SK-N-SH (cell line): Measurements from ENCODE around the gene HDAC7. TPM values are rescaled to one million over a fixed set of nuclear protein-coding genes. Genes with fewer than 3 reads are reported as not detected.

Source experiments
- CTCF ChIA-PET: fragments of 300-600, 350-600 bp; formaldehyde crosslinking; extraction: SDS; loops from one replicate; lab custom pipeline; 2021; lab: Yijun Ruan, JAX
- POLR2A ChIA-PET: fragments of 350-600 bp; sonication (Branson Sonifier 250); formaldehyde crosslinking; extraction: SDS; loops from one replicate; lab custom pipeline; 2020; ENCODE audit warnings: antibody characterized with exemption, inconsistent platforms; lab: Yijun Ruan, JAX
- DNase-seq: peaks from one replicate; pipeline ENCODE4 v3.0.0; 2012
- H2AFZ ChIP-seq: fragments of 200-600 bp; sonication (generic); 2 replicates; pipeline ENCODE4 v1.8.1; 2016; ENCODE audit warnings: antibody characterized with exemption, mild to moderate bottlenecking, low read depth
- H3F3A ChIP-seq: fragments of 200-600 bp; sonication (generic); replicated peaks from 2 replicates; pipeline ENCODE3; 2016; ENCODE audit warnings: antibody characterized with exemption, mild to moderate bottlenecking; ENCODE audit not compliant: insufficient read depth
- H3K27ac ChIP-seq, 2 experiments: fragments of 200-500 bp in 1 of 2; fragments of 200-600 bp in 1 of 2; sonication (Bioruptor generic) in 1 of 2; sonication (generic), shearing (Covaris generic) in 1 of 2; 2 replicates each; pipeline versions ENCODE4 v1.5.1 to v1.6.1; 2014 to 2016; ENCODE audit warnings: low read depth in 2 of 2, inconsistent platforms in 1 of 2, low read length in 1 of 2, mild to moderate bottlenecking in 1 of 2, mixed read lengths in 1 of 2
- H3K27me3 ChIP-seq: fragments of 200-600 bp; sonication (generic), shearing (Covaris generic); 2 replicates; pipeline ENCODE4 v1.6.1; 2016; ENCODE audit warnings: mixed run types; ENCODE audit not compliant: insufficient read depth
- H3K36me3 ChIP-seq, 2 experiments: fragments of 200-500 bp in 1 of 2; fragments of 200-600 bp in 1 of 2; sonication (Bioruptor generic) in 1 of 2; sonication (generic) in 1 of 2; replicated peaks in 1 of 2; 2 replicates each; pipeline versions ENCODE3 to v1.5.1; 2014 to 2016; ENCODE audit warnings: low read length in 1 of 2, mild to moderate bottlenecking in 1 of 2; ENCODE audit not compliant: insufficient read depth in 2 of 2, control insufficient read depth in 1 of 2
- H3K4me1 ChIP-seq, 2 experiments: fragments of 200-500 bp in 1 of 2; fragments of 200-600 bp in 1 of 2; sonication (Bioruptor generic) in 1 of 2; sonication (generic), shearing (Covaris generic) in 1 of 2; 2 replicates each; pipeline versions ENCODE4 v1.5.1 to v1.6.1; 2014 to 2016; ENCODE audit warnings: low read depth in 1 of 2, low read length in 1 of 2, mixed run types in 1 of 2; ENCODE audit not compliant: insufficient read depth in 2 of 2, control insufficient read depth in 1 of 2
- H3K4me2 ChIP-seq: fragments of 200-600 bp; sonication (generic), shearing (Covaris generic); 2 replicates; pipeline ENCODE4 v1.6.1; 2017; ENCODE audit warnings: mixed run types
- H3K4me3 ChIP-seq, 2 experiments: fragments of 200-500 bp in 1 of 2; fragments of 200-600 bp in 1 of 2; sonication (Bioruptor generic) in 1 of 2; sonication (generic), shearing (Covaris generic) in 1 of 2; 2 replicates each; pipeline versions ENCODE4 v1.5.1 to v1.8.1; 2014 to 2016; ENCODE audit warnings: low read depth in 2 of 2, inconsistent platforms in 1 of 2, low read length in 1 of 2, mild to moderate bottlenecking in 1 of 2, mixed read lengths in 1 of 2, moderate library complexity in 1 of 2
- H3K79me2 ChIP-seq: fragments of 200-600 bp; sonication (generic); 2 replicates; pipeline ENCODE4 v1.8.1; 2017; ENCODE audit warnings: mild to moderate bottlenecking; ENCODE audit not compliant: insufficient read depth
- H3K9ac ChIP-seq: fragments of 200-600 bp; sonication (generic); 2 replicates; pipeline ENCODE4 v1.6.1; 2017; ENCODE audit warnings: mixed run types
- H3K9me2 ChIP-seq: fragments of 200-600 bp; sonication (generic); 2 replicates; pipeline ENCODE4 v1.6.1; 2017; ENCODE audit warnings: mixed run types
- H3K9me3 ChIP-seq: fragments of 200-600 bp; sonication (generic); 2 replicates; pipeline ENCODE4 v1.6.1; 2017; ENCODE audit warnings: mixed run types, mild to moderate bottlenecking, moderate library complexity
- H4K20me1 ChIP-seq: fragments of 200-600 bp; sonication (generic); 2 replicates; pipeline ENCODE4 v1.6.1; 2017; ENCODE audit warnings: mild to moderate bottlenecking, mixed run types; ENCODE audit not compliant: insufficient read depth
- CHD2 ChIP-seq: fragments of 150-350 bp; IDR thresholded peaks from 2 replicates; pipeline ENCODE4 v1.6.1; 2018; ENCODE audit warnings: low read length; ENCODE audit not compliant: partially characterized antibody
- FOSL2 ChIP-seq: IDR thresholded peaks from 2 replicates; pipeline ENCODE4 v1.4.0; 2012; ENCODE audit warnings: low read depth, mild to moderate bottlenecking, moderate library complexity, borderline replicate concordance
- FOXJ3 ChIP-seq: sonication (generic); formaldehyde crosslinking; IDR thresholded peaks from 2 replicates; pipeline ENCODE4 v1.5.1; 2020; ENCODE audit warnings: mild to moderate bottlenecking, missing genetic modification reagents
- GATA2 ChIP-seq: sonication (generic); formaldehyde crosslinking; IDR thresholded peaks from 2 replicates; pipeline ENCODE4 v1.5.0; 2020; ENCODE audit warnings: mild to moderate bottlenecking, missing genetic modification reagents
- JUND ChIP-seq: IDR thresholded peaks from 2 replicates; pipeline ENCODE4 v1.4.0; 2012
- MEF2A ChIP-seq: IDR thresholded peaks from 2 replicates; pipeline ENCODE4 v1.4.0; 2012; ENCODE audit warnings: low read depth, borderline replicate concordance
- MXI1 ChIP-seq: IDR thresholded peaks from 2 replicates; pipeline ENCODE4 v1.6.1; 2012; ENCODE audit warnings: mild to moderate bottlenecking, low read depth, low read length, improper control_type of control experiment
- NFIC ChIP-seq: IDR thresholded peaks from 2 replicates; pipeline ENCODE4 v1.4.0; 2012; ENCODE audit warnings: borderline replicate concordance
- NRF1 ChIP-seq: IDR thresholded peaks from 2 replicates; pipeline ENCODE4 v1.6.1; 2012; ENCODE audit warnings: low read depth, mild to moderate bottlenecking, low read length
- POLR2AphosphoS5 ChIP-seq: IDR thresholded peaks from 2 replicates; pipeline ENCODE4 v1.6.1; 2012; ENCODE audit warnings: low read depth, low read length
- RAD21 ChIP-seq: IDR thresholded peaks from 2 replicates; pipeline ENCODE4 v1.6.1; 2012; ENCODE audit warnings: mild to moderate bottlenecking, low read length
- RFX5 ChIP-seq: IDR thresholded peaks from 2 replicates; pipeline ENCODE4 v1.6.1; 2012; ENCODE audit warnings: mild to moderate bottlenecking, improper control_type of control experiment, low read length
- TEAD4 ChIP-seq: IDR thresholded peaks from 2 replicates; pipeline ENCODE4 v1.4.0; 2012; ENCODE audit warnings: mild to moderate bottlenecking, borderline replicate concordance; ENCODE audit not compliant: insufficient read depth
- USF2 ChIP-seq: fragments of 150-350 bp; IDR thresholded peaks from 2 replicates; pipeline ENCODE4 v1.6.1; 2017; ENCODE audit warnings: antibody characterized with exemption, low read length, low read depth, borderline replicate concordance
- YY1 ChIP-seq: IDR thresholded peaks from 2 replicates; pipeline ENCODE4 v1.4.0; 2012; ENCODE audit warnings: low read depth, mild to moderate bottlenecking
- WGBS: methylation state at CpG from one replicate; pipeline ENCODE4 v1.1.6; 2017; ENCODE audit warnings: low lambda C conversion rate; 5-methylcytosine and 5-hydroxymethylcytosine counted together
- polyA plus RNA-seq, 3 experiments: library from polyadenylated mRNA; depleted of rRNA; stranded (reverse); fragments of >200 nt; gene quantifications; 2 replicates each; pipeline ENCODE4 v1.2.3, GENCODE V29; 2012
- TF ChIP-seq, protein P1 (sequence below): fragments of 200-600 bp; sonication (generic); IDR thresholded peaks from 2 replicates; pipeline ENCODE4 v1.6.1; 2017; ENCODE audit warnings: antibody characterized with exemption, mild to moderate bottlenecking, moderate library complexity
- TF ChIP-seq, protein P2 (sequence below): IDR thresholded peaks from 2 replicates; pipeline ENCODE4 v1.4.0; 2012; ENCODE audit warnings: low read depth
- TF ChIP-seq, protein P3 (sequence below): IDR thresholded peaks from 2 replicates; pipeline ENCODE4 v1.4.0; 2012; ENCODE audit warnings: low read depth, borderline replicate concordance

Gene HDAC7
- polyA plus RNA-seq, 1 of the 3 experiments (the other 2 are of a cell fraction) = 51.0 TPM

DNA sequence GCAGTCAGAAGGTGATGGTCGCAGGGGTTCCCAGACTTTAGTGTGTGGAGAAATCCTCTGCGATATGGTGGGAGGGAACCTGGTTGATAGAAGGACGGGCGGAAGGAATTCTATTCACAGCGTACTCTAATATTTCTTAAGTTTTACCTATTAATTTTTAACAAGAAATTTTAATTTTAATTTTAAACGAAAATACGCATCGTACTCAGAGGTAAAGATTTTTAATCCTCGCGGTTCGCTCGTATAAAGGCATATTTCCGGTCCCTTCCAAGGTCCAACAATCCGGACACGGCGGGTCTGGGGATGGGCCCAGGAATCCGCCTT is 47.0 kb downstream of the HDAC7 start:
- H3K4me1 ChIP-seq = peaks cover 25 to 44% of the 10 kb centered on the region in 2 experiments; a peak in 3 of 4 replicates
- no peak overlapping the region for H3K27ac ChIP-seq
- no peaks in the 10 kb centered on the region for H3K36me3 ChIP-seq
- H3K4me3 ChIP-seq = peak overlapping the region; percentile 74 to 76
- peak overlapping the region; percentile 89; the same call in 1 of the 2 replicates for H2AFZ ChIP-seq
- H4K20me1 ChIP-seq = no peaks in the 10 kb centered on the region
- no peak for DNase-seq
- no peaks in the 10 kb centered on the region for H3K79me2 ChIP-seq
- peak overlapping the region; percentile 98; the same call in 1 of the 2 replicates for H3K4me2 ChIP-seq
- no peaks in the 10 kb centered on the region for H3K9me3 ChIP-seq
- WGBS = 33% methylated on average over 17 of the region's 17 CpGs
- ChIA-PET CTCF (interaction anchor here (0.7 to 22.9 kb wide), 11 partner anchors 9 to 221 kb away, joined by 3 to 1294 read pairs (median 4); partner anchors contain the start of genes ENDOU, RAPGEF3 and RPAP3), POLR2A (interaction anchor here (0.6 to 1.4 kb wide), 2 partner anchors 59 to 63 kb away, joined by 3 read pairs; no protein-coding TSS in a partner anchor)
- no peaks in the 10 kb centered on the region for H3K27me3 ChIP-seq
- TF ChIP-seq, protein P1, sequence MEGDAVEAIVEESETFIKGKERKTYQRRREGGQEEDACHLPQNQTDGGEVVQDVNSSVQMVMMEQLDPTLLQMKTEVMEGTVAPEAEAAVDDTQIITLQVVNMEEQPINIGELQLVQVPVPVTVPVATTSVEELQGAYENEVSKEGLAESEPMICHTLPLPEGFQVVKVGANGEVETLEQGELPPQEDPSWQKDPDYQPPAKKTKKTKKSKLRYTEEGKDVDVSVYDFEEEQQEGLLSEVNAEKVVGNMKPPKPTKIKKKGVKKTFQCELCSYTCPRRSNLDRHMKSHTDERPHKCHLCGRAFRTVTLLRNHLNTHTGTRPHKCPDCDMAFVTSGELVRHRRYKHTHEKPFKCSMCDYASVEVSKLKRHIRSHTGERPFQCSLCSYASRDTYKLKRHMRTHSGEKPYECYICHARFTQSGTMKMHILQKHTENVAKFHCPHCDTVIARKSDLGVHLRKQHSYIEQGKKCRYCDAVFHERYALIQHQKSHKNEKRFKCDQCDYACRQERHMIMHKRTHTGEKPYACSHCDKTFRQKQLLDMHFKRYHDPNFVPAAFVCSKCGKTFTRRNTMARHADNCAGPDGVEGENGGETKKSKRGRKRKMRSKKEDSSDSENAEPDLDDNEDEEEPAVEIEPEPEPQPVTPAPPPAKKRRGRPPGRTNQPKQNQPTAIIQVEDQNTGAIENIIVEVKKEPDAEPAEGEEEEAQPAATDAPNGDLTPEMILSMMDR = peak; percentile 42; the same call in 1 of the 2 replicates
- TF ChIP-seq POLR2AphosphoS5 = no peak
- TF ChIP-seq MXI1 = no peak
- TF ChIP-seq GATA2 (CRISPR knock-in tag) = no peak
- TF ChIP-seq, protein P2, sequence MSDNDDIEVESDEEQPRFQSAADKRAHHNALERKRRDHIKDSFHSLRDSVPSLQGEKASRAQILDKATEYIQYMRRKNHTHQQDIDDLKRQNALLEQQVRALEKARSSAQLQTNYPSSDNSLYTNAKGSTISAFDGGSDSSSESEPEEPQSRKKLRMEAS = no peak
- H3F3A ChIP-seq = no peaks in the 10 kb centered on the region
- H3K9ac ChIP-seq = peak overlapping the region; percentile 35; the same call in 1 of the 2 replicates
- H3K9me2 ChIP-seq = no peaks in the 10 kb centered on the region

DNA sequence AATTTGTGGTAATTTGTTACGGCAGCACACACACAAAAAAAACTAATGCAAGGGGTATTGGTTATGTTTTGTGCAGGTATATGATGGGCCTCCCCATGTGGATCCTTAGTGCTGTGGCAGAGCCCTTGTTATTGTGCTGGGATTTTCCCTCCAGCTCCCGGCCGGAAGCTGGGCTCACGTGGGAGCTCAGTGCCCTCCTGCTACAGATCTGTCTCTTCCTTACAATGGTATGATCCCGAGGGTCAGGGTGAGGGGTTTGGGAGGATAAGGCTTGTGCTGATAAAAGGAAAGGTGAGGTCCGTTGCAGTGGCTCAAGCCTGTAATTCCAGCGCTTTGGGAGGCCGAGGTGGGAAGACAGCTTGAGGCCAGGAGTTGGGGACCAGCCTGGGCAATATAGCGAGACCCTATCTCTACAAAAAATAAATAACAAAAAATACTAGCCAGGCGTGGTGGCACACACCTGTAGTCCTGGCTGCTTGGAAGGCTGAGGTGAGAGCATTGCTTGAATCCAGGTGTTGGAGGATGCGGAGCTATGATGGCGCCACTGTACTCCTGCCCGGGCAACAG is 47.5 kb downstream of the HDAC7 start:
- ChIA-PET CTCF (interaction anchor here (0.7 to 22.9 kb wide), 11 partner anchors 10 to 221 kb away, joined by 3 to 1294 read pairs (median 4); partner anchors contain the start of genes ENDOU, RAPGEF3 and RPAP3), POLR2A (interaction anchor here (0.5 to 1.4 kb wide), 2 partner anchors 13 to 59 kb away, joined by 3 to 4 read pairs; no protein-coding TSS in a partner anchor)
- Histone ChIP-seq H3K27me3 (no peaks in the 10 kb centered on the region), H3K4me2 (peak overlapping the region; percentile 98; the same call in 1 of the 2 replicates), H3K27ac (no peak overlapping the region), H3K9me2 (no peaks in the 10 kb centered on the region), H3K4me3 (no peak overlapping the region), H3K79me2 (no peaks in the 10 kb centered on the region), H2AFZ (peak overlapping the region; percentile 89; the same call in 1 of the 2 replicates), H3K9me3 (no peaks in the 10 kb centered on the region), H3K9ac (no peak overlapping the region), H3K36me3 (no peaks in the 10 kb centered on the region), H3F3A (no peaks in the 10 kb centered on the region), H4K20me1 (no peaks in the 10 kb centered on the region), H3K4me1 (peaks cover 23 to 39% of the 10 kb centered on the region in 2 experiments; a peak in 3 of 4 replicates)
- 89% methylated on average over 13 of the region's 13 CpGs for WGBS
- DNase-seq = no peak
- TF ChIP-seq RAD21 = no peak
- TF ChIP-seq, protein P2 = no peak
- TF ChIP-seq NFIC = no peak
- no peak for TF ChIP-seq MEF2A
- TF ChIP-seq NRF1 = no peak
- TF ChIP-seq RFX5 = no peak
- no peak for TF ChIP-seq JUND
- no peak for TF ChIP-seq FOXJ3 (CRISPR knock-in tag)
- TF ChIP-seq CHD2 = no peak
- TF ChIP-seq USF2 = no peak
- TF ChIP-seq TEAD4 = no peak
- TF ChIP-seq, protein P3, sequence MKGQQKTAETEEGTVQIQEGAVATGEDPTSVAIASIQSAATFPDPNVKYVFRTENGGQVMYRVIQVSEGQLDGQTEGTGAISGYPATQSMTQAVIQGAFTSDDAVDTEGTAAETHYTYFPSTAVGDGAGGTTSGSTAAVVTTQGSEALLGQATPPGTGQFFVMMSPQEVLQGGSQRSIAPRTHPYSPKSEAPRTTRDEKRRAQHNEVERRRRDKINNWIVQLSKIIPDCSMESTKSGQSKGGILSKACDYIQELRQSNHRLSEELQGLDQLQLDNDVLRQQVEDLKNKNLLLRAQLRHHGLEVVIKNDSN = no peak
- TF ChIP-seq YY1 = no peak
- TF ChIP-seq GATA2 (CRISPR knock-in tag) = no peak
- no peak for TF ChIP-seq FOSL2
- no peak for TF ChIP-seq MXI1
